IPS-18a (cell line): ENCODE results near the gene RNF130.

Source experiments
- H3K27ac ChIP-seq: one replicate; pipeline ENCODE4 v1.5.1; 2013; ENCODE audit warnings: low read length
- H3K27me3 ChIP-seq: one replicate; pipeline ENCODE4 v1.6.1; 2013; ENCODE audit warnings: mild to moderate bottlenecking, low read length; ENCODE audit not compliant: control insufficient read depth, insufficient read depth
- H3K36me3 ChIP-seq: one replicate; pipeline ENCODE4 v1.6.1; 2013; ENCODE audit warnings: low read depth, low read length; ENCODE audit not compliant: control insufficient read depth
- H3K4me1 ChIP-seq: one replicate; pipeline ENCODE4 v1.6.1; 2013; ENCODE audit warnings: low read depth, low read length; ENCODE audit not compliant: control insufficient read depth
- H3K4me3 ChIP-seq: one replicate; pipeline ENCODE4 v1.5.1; 2013; ENCODE audit warnings: low read length
- H3K9ac ChIP-seq: one replicate; pipeline ENCODE4 v1.6.1; 2013; ENCODE audit warnings: mild to moderate bottlenecking, low read length, moderate library complexity
- H3K9me3 ChIP-seq: one replicate; pipeline ENCODE4 v1.6.1; 2013; ENCODE audit warnings: low read depth, low read length; ENCODE audit not compliant: control insufficient read depth

The RNF130 gene

GRCh38 chr5:179905161-179905560 lies 166.4 kb downstream of the RNF130 start:
- Histone ChIP-seq H3K9me3 (no peaks in the 10 kb centered on the region), H3K4me3 (no peak overlapping the region), H3K4me1 (no peaks in the 10 kb centered on the region), H3K9ac (no peak overlapping the region), H3K36me3 (peaks cover 6% of the 10 kb centered on the region), H3K27ac (no peak overlapping the region), H3K27me3 (no peaks in the 10 kb centered on the region)
